Measurements from ENCODE around the gene ZER1.
A peak's percentile ranks its signal among the peaks of the same experiment; 100 is the strongest.

The ZER1 gene

DNA sequence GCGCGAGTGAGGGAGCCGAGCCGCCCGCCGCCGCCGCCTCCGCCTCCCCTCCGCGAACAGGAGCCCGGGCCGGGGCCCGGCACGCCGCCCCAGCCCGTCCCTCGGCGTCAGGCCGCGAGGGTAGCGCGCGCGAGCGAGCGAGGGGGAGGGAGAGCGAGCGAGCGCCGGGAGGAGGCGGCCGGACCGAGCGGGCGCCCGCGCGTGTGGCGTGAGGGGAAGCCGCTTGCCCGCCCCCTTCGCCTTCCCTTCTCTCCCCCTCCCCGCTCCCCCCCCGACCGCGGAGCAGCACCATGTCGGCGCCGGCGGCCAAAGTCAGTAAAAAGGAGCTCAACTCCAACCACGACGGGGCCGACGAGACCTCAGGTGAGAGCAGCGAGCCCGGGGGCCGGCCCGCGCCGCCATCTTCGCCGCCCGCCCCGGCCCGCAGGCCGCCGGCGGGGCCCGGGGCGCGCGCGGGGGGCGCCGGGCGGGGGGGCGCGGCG, 82.4 kb downstream of the ZER1 start:
- DNase-seq: peak; percentile 35 to 38

GRCh38 chr9:128688501-128689292, 83.0 kb downstream of the ZER1 start, which contains the start of gene SET:
Gene SET, plus strand, starts transcription at chr9:128689222. Its CDS starts 361 bp downstream, at chr9:128689583.
- DNase-seq: peak; percentile 89 to 93

DNA sequence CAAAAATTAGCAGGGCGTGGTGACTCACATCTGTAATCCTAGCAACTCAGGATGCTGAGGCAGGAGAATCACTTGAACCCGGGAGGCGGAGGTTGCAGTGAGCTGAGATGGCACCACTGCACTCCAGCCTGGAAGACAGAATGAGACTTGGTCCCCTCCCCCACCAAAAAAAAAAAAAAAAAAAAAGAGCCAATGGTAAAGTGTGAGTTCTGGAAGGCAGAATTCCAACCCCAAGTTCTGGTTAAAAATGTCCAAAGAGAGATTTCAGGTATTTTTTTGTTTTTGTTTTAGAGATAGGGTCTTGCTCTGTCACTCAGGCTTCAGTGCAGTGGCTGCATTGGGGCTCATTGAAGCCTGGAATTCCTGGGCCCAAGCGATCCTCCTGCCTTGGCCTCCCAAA, 84.3 kb downstream of the ZER1 start:
- DNase-seq: no peak

DNA sequence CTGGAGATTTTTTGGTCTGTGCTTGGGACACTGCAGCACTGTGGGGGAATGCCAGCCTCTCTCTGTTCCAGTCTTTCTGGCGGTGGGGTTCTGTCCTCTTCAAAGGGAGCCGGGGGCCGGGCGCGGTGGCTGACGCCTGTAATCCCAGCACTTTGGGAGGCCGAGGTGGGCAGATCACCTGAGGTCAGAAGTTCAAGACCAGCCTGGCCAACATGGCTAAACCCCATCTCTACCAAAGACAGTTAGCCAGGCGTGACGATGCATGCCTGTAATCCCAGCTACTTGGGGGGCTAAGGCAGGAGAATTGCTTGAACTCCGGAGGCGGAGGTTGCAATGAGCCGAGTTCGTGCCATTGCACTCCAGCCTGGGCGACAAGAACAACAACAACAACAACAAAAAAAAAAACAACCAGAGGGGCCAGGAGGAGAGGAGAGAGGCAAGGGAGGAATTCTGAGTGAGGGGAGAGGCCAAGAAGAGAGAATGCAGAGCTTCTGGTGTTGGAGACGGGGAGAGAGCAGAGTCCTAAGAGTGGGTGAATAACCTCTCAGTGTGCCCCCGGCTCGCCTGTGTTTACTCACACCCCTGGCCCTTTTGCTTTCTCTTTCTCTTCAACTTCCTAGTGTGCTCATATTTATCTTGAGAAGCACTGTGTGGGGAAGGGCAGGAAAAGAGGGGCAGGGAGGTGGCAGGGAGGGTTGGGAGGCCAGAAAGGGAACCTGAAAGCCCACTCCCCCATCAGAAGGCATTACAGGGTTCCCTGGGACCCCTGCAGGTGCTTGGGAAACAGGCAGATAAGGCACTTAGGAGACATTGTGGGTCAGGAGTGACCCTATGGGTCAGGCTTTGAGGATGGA, 85.9 kb downstream of the ZER1 start:
- peak in 1 of 2 donors; percentile 16 for DNase-seq

DNA sequence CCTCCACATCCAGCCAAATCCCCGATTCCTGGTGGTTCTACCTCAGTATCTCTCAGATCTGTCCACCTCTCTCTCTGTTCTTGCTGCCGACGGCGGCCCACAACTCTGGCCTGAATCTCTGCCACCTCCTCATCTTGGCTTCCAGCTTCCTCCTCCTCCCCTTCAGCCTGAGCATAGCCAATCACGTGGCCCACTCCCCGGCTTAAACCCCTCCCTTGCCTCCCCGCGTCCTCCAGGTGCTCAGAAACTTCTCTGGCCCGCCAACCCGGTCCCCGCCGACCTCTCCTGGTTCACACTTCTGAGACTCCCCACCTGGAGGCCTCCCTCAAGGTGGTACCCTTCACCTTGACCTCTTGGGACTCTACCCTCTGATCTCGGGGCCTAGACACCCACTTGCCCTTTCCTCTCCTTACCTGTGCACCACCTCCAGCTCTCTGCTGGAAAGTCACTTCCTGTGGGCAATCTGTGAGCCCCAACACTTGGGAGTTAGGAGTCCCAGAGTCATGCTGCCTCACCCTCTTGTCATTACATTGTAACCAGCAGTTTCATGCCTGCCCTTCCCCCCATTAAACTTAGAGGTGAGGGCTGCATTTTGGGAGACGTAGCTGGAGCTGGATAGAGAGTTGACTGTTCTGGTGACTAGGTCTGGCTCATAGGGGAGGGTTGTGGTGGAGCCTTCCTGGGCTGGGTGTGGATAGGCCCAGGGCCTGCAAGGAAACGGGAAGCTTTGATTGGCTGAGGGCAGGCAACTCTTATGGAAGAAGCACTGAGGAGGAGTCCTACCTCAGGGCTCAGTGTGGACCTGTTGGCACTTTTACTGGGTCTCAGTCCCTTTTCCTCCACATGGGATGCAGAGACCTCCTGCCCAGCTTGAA, 87.2 kb downstream of the ZER1 start:
- peak; percentile 67 to 70 for DNase-seq

GRCh38 chr9:128684065-128684324, 87.7 kb downstream of the ZER1 start:
- DNase-seq: peak in 1 of 2 donors; percentile 10

- DNase-seq: peak in 1 of 2 donors; percentile 16
Measured at GRCh38 chr9:128683340-128684064, 88.2 kb downstream of the ZER1 start.

Data from stimulated activated CD4-positive, alpha-beta T cell treated with anti-CD3 and anti-CD28 coated beads, Interleukin-2, amount 100 ng/mL, for 48 hours (primary cell).